ENCODE results near the gene EGFL7.

DNA sequence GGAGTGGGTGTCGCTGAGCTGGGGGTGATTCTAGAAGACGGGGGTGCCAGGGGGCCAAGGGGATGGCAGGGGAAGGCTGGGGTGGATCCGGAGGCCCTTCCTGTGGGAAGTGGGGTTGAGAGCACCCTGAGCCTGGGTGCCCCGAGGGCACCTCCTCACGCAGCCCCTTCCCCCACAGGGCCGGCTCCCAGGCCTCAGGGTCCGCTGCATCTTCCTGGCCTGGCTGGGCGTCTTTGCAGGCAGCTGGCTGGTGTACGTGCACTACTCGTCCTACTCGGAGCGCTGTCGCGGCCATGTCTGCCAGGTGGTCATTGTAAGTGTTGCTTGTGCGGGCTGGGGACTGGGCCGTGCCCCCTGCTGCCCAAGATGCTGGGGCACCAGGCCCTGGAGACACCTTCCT lies 54.7 kb downstream of the EGFL7 start:
- TF ChIP-seq, protein P1, sequence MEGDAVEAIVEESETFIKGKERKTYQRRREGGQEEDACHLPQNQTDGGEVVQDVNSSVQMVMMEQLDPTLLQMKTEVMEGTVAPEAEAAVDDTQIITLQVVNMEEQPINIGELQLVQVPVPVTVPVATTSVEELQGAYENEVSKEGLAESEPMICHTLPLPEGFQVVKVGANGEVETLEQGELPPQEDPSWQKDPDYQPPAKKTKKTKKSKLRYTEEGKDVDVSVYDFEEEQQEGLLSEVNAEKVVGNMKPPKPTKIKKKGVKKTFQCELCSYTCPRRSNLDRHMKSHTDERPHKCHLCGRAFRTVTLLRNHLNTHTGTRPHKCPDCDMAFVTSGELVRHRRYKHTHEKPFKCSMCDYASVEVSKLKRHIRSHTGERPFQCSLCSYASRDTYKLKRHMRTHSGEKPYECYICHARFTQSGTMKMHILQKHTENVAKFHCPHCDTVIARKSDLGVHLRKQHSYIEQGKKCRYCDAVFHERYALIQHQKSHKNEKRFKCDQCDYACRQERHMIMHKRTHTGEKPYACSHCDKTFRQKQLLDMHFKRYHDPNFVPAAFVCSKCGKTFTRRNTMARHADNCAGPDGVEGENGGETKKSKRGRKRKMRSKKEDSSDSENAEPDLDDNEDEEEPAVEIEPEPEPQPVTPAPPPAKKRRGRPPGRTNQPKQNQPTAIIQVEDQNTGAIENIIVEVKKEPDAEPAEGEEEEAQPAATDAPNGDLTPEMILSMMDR (conservative IDR thresholded peaks at IDR 0.05 in 1 of 2, IDR thresholded peaks at IDR 0.05 in 1 of 2; ENCODE audit: extremely low read depth in 1 of 2, insufficient read depth in 1 of 2, low read depth in 1 of 2, low read length in 2 of 2) = no peak
- no peak for TF ChIP-seq EZH2 (IDR thresholded peaks at IDR 0.05; ENCODE audit: borderline replicate concordance, low read length)
